HuH-7.5 (cell line): ENCODE measurements around the gene CELSR1.

ENCODE experiments used
- DNase-seq: peaks from one replicate; pipeline ENCODE4 v3.0.0; 2011; ENCODE audit warnings: low spot score

Gene CELSR1

GRCh38 chr22:46349681-46350080 is 187.7 kb downstream of the CELSR1 start:
- no peak for DNase-seq

GRCh38 chr22:46349238-46349637 is 188.2 kb downstream of the CELSR1 start:
- DNase-seq: no peak

- no peak for DNase-seq
Observed at GRCh38 chr22:46348099-46348695, 189.2 kb downstream of the CELSR1 start.

GRCh38 chr22:46347646-46348045 is 189.8 kb downstream of the CELSR1 start:
- DNase-seq: no peak

- DNase-seq: no peak
Observed at GRCh38 chr22:46346680-46347405, 190.6 kb downstream of the CELSR1 start.

GRCh38 chr22:46340676-46341075 is 196.7 kb downstream of the CELSR1 start:
- no peak for DNase-seq

GRCh38 chr22:46339956-46340355 is 197.5 kb downstream of the CELSR1 start:
- no peak for DNase-seq

- no peak for DNase-seq
Observed at GRCh38 chr22:46338636-46339035, 198.8 kb downstream of the CELSR1 start.

- DNase-seq: no peak
Observed at GRCh38 chr22:46337870-46338269, 199.6 kb downstream of the CELSR1 start.

- DNase-seq: no peak
Observed at GRCh38 chr22:46336119-46337078, 201.0 kb downstream of the CELSR1 start.

- peak; percentile 95 for DNase-seq
Observed at GRCh38 chr22:46335201-46336118, 202.0 kb downstream of the CELSR1 start, which contains the start of gene TRMU. Gene TRMU, plus strand, starts transcription at chr22:46335714. Its CDS starts 51 bp downstream, at chr22:46335765.

GRCh38 chr22:46331496-46331895 is 205.9 kb downstream of the CELSR1 start:
- DNase-seq: no peak

GRCh38 chr22:46330426-46330825 is 207.0 kb downstream of the CELSR1 start:
- no peak for DNase-seq

- no peak for DNase-seq
Observed at GRCh38 chr22:46329616-46330015, 207.8 kb downstream of the CELSR1 start.

- DNase-seq: no peak
Observed at GRCh38 chr22:46328797-46329196, 208.6 kb downstream of the CELSR1 start.

GRCh38 chr22:46327691-46328465 is 209.5 kb downstream of the CELSR1 start:
- DNase-seq: no peak

GRCh38 chr22:46326066-46326680 is 211.2 kb downstream of the CELSR1 start:
- no peak for DNase-seq

- no peak for DNase-seq
Observed at GRCh38 chr22:46323162-46323561, 214.3 kb downstream of the CELSR1 start.

- no peak for DNase-seq
Observed at GRCh38 chr22:46322711-46323110, 214.7 kb downstream of the CELSR1 start.

- DNase-seq: no peak
Observed at GRCh38 chr22:46320716-46321386, 216.6 kb downstream of the CELSR1 start.
